Osteoblast (primary cell): ENCODE measurements around the gene PLCL2. TPM values are rescaled to one million over a fixed set of nuclear protein-coding genes. Genes with fewer than 3 reads are reported as not detected.

Source experiments
- DNase-seq: peaks from one replicate; pipeline ENCODE4 v3.0.0; 2011; ENCODE audit warnings: low spot score, mixed read lengths; ENCODE audit not compliant: insufficient read length; ENCODE audit errors: missing footprints
- H2AFZ ChIP-seq: 2 replicates; pipeline ENCODE4 v1.6.0; 2011; ENCODE audit warnings: mild to moderate bottlenecking, low read length
- H3K27ac ChIP-seq: 2 replicates; pipeline ENCODE4 v1.5.1; 2011; ENCODE audit warnings: mild to moderate bottlenecking, low read depth, low read length, moderate library complexity
- H3K27me3 ChIP-seq: 2 replicates; pipeline ENCODE4 v1.6.0; 2012; ENCODE audit warnings: mild to moderate bottlenecking, control low read depth, inconsistent platforms, low read length, moderate library complexity; ENCODE audit not compliant: insufficient read depth
- H3K36me3 ChIP-seq: 2 replicates; pipeline ENCODE4 v1.5.1; 2011; ENCODE audit warnings: mild to moderate bottlenecking, low read length, control low read depth, moderate library complexity; ENCODE audit not compliant: insufficient read depth
- H3K4me1 ChIP-seq: 2 replicates; pipeline ENCODE4 v1.5.1; 2011; ENCODE audit warnings: mild to moderate bottlenecking, low read length, control low read depth, moderate library complexity; ENCODE audit not compliant: insufficient read depth
- H3K4me2 ChIP-seq: 2 replicates; pipeline ENCODE4 v1.6.0; 2011; ENCODE audit warnings: mild to moderate bottlenecking, low read length; ENCODE audit not compliant: insufficient read depth
- H3K4me3 ChIP-seq: fragments of 200-600 bp; sonication (generic); 3 replicates; pipeline ENCODE4 v1.5.1; 2012; ENCODE audit warnings: mild to moderate bottlenecking, low read length, inconsistent platforms; ENCODE audit not compliant: insufficient read depth
- H3K79me2 ChIP-seq: 2 replicates; pipeline ENCODE4 v1.6.0; 2012; ENCODE audit warnings: mild to moderate bottlenecking, low read length, control low read depth, inconsistent platforms; ENCODE audit not compliant: insufficient read depth
- H3K9me3 ChIP-seq: 2 replicates; pipeline ENCODE4 v1.5.1; 2011; ENCODE audit warnings: low read depth, low read length, control low read depth
- H4K20me1 ChIP-seq: 2 replicates; pipeline ENCODE4 v1.6.0; 2012; ENCODE audit warnings: mild to moderate bottlenecking, low read length, control low read depth; ENCODE audit not compliant: insufficient read depth
- CTCF ChIP-seq: IDR thresholded peaks from 2 replicates; pipeline ENCODE4 v1.5.1; 2011; ENCODE audit warnings: mild to moderate bottlenecking, low read depth, low read length, moderate library complexity; ENCODE audit errors: extremely low read depth
- total RNA-seq: library from RNA; depleted of rRNA; stranded (reverse); fragments of >200 nt; gene quantifications from 2 replicates; pipeline ENCODE4 v1.2.3, GENCODE V29; 2012

Gene PLCL2
- total RNA-seq, 1 donor = 5.1 TPM

DNA sequence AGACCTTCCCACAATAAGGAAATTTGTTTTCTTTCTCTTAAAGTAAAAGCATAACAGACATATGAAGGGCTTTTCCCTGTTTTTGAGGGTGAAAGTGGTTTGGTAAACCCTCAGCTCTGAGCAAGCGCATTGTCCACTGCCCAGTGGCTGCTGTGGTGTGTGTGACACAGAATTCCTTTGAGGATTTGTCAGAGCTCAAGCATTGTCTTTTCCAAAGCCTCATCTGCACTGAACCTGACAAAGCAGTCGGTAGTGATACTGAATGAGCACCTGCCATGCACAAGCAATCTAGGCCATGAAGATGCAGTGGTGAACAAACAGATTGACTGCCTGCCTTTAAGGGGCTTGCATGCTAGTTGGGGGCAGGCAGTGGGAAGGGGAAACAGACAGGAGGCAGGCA lies 128.3 kb downstream of the PLCL2 start:
- Histone ChIP-seq H3K27me3 (no peaks in the 10 kb centered on the region), H2AFZ (no peak overlapping the region), H3K36me3 (no peaks in the 10 kb centered on the region), H3K9me3 (no peaks in the 10 kb centered on the region), H3K4me3 (no peak overlapping the region), H4K20me1 (no peaks in the 10 kb centered on the region), H3K4me1 (no peaks in the 10 kb centered on the region), H3K27ac (no peak overlapping the region), H3K4me2 (no peak overlapping the region), H3K79me2 (no peaks in the 10 kb centered on the region)
- no peak for DNase-seq
- no peak for TF ChIP-seq CTCF

GRCh38 chr3:17013571-17013970 lies 128.8 kb downstream of the PLCL2 start:
- Histone ChIP-seq H3K4me1 (no peaks in the 10 kb centered on the region), H2AFZ (no peak overlapping the region), H3K4me2 (no peak overlapping the region), H3K27me3 (no peaks in the 10 kb centered on the region), H3K4me3 (no peak overlapping the region), H3K27ac (no peak overlapping the region), H3K79me2 (no peaks in the 10 kb centered on the region), H3K36me3 (no peaks in the 10 kb centered on the region), H3K9me3 (no peaks in the 10 kb centered on the region), H4K20me1 (no peaks in the 10 kb centered on the region)
- no peak for DNase-seq
- TF ChIP-seq CTCF = no peak

DNA sequence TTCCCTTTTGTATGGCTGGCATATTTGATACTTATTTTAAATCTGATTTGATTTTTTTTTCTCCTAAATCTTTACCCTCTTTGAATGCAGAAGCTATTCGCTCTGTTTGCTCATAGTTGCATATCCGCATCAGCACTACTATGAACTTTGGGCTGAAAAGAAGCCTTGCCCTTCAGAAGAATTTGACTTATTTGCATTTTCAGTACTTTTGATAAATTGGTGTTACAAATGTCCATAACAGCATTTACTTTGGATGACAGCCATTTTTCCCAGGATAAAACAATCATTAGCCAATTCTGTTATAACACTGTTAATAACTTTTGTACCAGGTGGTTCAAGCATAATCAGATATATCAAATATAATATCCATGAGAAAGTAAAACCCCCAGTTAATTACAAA lies 129.5 kb downstream of the PLCL2 start:
- Histone ChIP-seq H4K20me1 (no peaks in the 10 kb centered on the region), H3K4me2 (no peak overlapping the region), H3K27me3 (no peaks in the 10 kb centered on the region), H2AFZ (no peak overlapping the region), H3K27ac (no peak overlapping the region), H3K4me1 (no peaks in the 10 kb centered on the region), H3K36me3 (no peaks in the 10 kb centered on the region), H3K9me3 (no peaks in the 10 kb centered on the region), H3K4me3 (no peak overlapping the region), H3K79me2 (no peaks in the 10 kb centered on the region)
- no peak for DNase-seq
- no peak for TF ChIP-seq CTCF

DNA sequence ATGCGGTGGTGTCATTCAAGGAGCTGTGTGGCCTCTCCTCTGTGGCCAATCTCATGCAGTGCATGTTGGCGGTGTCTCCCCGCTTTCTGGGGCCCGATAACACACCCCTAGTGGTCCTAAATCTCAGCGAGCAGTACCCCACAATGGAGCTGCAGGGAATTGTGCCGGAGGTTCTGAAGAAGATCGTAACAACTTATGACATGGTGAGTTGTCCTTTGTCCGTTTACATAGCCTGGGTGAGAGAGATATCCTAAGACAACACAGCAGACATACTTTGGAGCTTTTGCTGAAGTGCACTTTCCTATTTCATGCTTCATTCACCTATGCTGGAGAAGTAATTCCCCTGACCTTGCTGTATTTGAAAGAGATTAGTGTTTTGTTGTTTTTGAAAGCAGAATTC lies 130.0 kb downstream of the PLCL2 start:
- Histone ChIP-seq H3K79me2 (no peaks in the 10 kb centered on the region), H3K9me3 (no peaks in the 10 kb centered on the region), H3K4me3 (no peak overlapping the region), H3K27ac (no peak overlapping the region), H3K4me1 (no peaks in the 10 kb centered on the region), H4K20me1 (no peaks in the 10 kb centered on the region), H3K4me2 (no peak overlapping the region), H3K36me3 (no peaks in the 10 kb centered on the region), H2AFZ (no peak overlapping the region), H3K27me3 (no peaks in the 10 kb centered on the region)
- TF ChIP-seq CTCF = no peak
- no peak for DNase-seq
